PC-3 (cell line): ENCODE measurements around the gene TIMP2. TPM values are rescaled to one million over a fixed set of nuclear protein-coding genes. Genes with fewer than 3 reads are reported as not detected.

Experiments used
- ATAC-seq: fragments of 200-7000 bp; cut with Tn5 transposase; 2 replicates; pipeline ENCODE4 v1.9.1; 2020; ENCODE audit warnings: mild to moderate bottlenecking, moderate library complexity
- BruUV-seq: library from RNA; stranded (reverse); fragments of 400-500 nt; replicated peaks from 2 replicates; lab custom pipeline; 2021; lab: Mats Ljungman, UMichigan
- CTCF ChIA-PET: fragments of 300-600 bp; sonication (Branson Sonifier 250); formaldehyde crosslinking; loops from one replicate; lab custom pipeline; 2022; ENCODE audit warnings: antibody characterized with exemption; lab: Charles Lee
- POLR2A ChIA-PET: fragments of 300-600 bp; sonication (Branson Sonifier 250); formaldehyde crosslinking; loops from one replicate; lab custom pipeline; 2022; ENCODE audit warnings: antibody characterized with exemption; ENCODE audit not compliant: unreplicated experiment; lab: Charles Lee
- DNase-seq: peaks from one replicate; pipeline ENCODE4 v3.0.0-alpha.2; 2015
- H2AFZ ChIP-seq: fragments of 300-600 bp; sonication (generic); 2 replicates; pipeline ENCODE4 v1.6.0; 2016; ENCODE audit warnings: antibody characterized with exemption, low read length
- H3F3A ChIP-seq: fragments of 300-600 bp; sonication (generic); one replicate; pipeline ENCODE4 v1.6.0; 2017; ENCODE audit warnings: antibody characterized with exemption, low read length, control low read depth, mild to moderate bottlenecking; ENCODE audit not compliant: unreplicated experiment
- H3K27ac ChIP-seq: fragments of 300-600 bp; sonication (generic); 2 replicates; pipeline ENCODE4 v1.5.1; 2016; ENCODE audit warnings: mild to moderate bottlenecking, low read length
- H3K27me3 ChIP-seq: fragments of 300-600 bp; sonication (generic); 2 replicates; pipeline ENCODE4 v1.6.1; 2016; ENCODE audit warnings: low read length, mixed read lengths
- H3K36me3 ChIP-seq: fragments of 300-600 bp; sonication (generic); 2 replicates; pipeline ENCODE4 v1.6.1; 2016; ENCODE audit warnings: low read depth, mixed run types, low read length, mixed read lengths
- H3K4me1 ChIP-seq: fragments of 300-600 bp; sonication (generic); 2 replicates; pipeline ENCODE4 v1.5.1; 2016; ENCODE audit warnings: low read length; ENCODE audit not compliant: insufficient read depth
- H3K4me2 ChIP-seq: fragments of 300-600 bp; sonication (generic); 2 replicates; pipeline ENCODE4 v1.6.0; 2016; ENCODE audit warnings: low read length
- H3K4me3 ChIP-seq: fragments of 300-600 bp; sonication (generic); 2 replicates; pipeline ENCODE4 v1.5.1; 2016; ENCODE audit warnings: mild to moderate bottlenecking, low read length, mixed read lengths
- H3K79me2 ChIP-seq: fragments of 300-600 bp; sonication (generic); 2 replicates; pipeline ENCODE4 v1.6.1; 2017; ENCODE audit warnings: low read length, mixed read lengths
- H3K9ac ChIP-seq: fragments of 300-600 bp; sonication (generic); 2 replicates; pipeline ENCODE4 v1.6.0; 2016; ENCODE audit warnings: mild to moderate bottlenecking, low read length
- H3K9me2 ChIP-seq: fragments of 300-600 bp; sonication (generic); replicated peaks from 2 replicates; pipeline ENCODE4 v1.6.1; 2016; ENCODE audit warnings: mixed run types, low read length, mixed read lengths
- H3K9me3 ChIP-seq: fragments of 300-600 bp; sonication (generic); 2 replicates; pipeline ENCODE4 v1.6.1; 2016; ENCODE audit warnings: low read length, mixed read lengths
- H4K20me1 ChIP-seq: fragments of 300-600 bp; sonication (generic); 2 replicates; pipeline ENCODE4 v1.6.1; 2016; ENCODE audit warnings: low read length, mixed read lengths
- CTCF ChIP-seq: fragments of 300-600 bp; sonication (generic); conservative IDR thresholded peaks from 2 replicates; pipeline ENCODE4 v1.5.1; 2017; ENCODE audit warnings: antibody characterized with exemption, low read depth, mild to moderate bottlenecking, low read length
- EZH2 ChIP-seq: fragments of 300-600 bp; sonication (generic); IDR thresholded peaks from one replicate; pipeline ENCODE4 v1.6.1; 2017; ENCODE audit warnings: antibody characterized with exemption, mild to moderate bottlenecking, low read length; ENCODE audit not compliant: unreplicated experiment
- EZH2phosphoT487 ChIP-seq: fragments of 300-600 bp; sonication (generic); IDR thresholded peaks from 2 replicates; pipeline ENCODE4 v1.6.1; 2018; ENCODE audit warnings: mild to moderate bottlenecking, antibody characterized with exemption, low read length, borderline replicate concordance
- intact Hi-C: fragments of 100-400 bp; cut with micrococcal nuclease; formaldehyde crosslinking; loops from 2 replicates; pipeline ENCODE4 v1.9.0; 2023
- total RNA-seq: library from RNA; depleted of rRNA; stranded (reverse); fragments of >200 nt; gene quantifications from 2 replicates; pipeline ENCODE4 v1.2.3, GENCODE V29; 2014

The TIMP2 gene
- total RNA-seq, 1 experiment from 2014 or later = 60.1 TPM

GRCh38 chr17:78972507-78973105 is 47.4 kb upstream of the TIMP2 start:
- Histone ChIP-seq H3K4me3 (no peak overlapping the region), H3K4me2 (no peak overlapping the region), H3K9ac (no peak overlapping the region), H3K79me2 (no peaks in the 10 kb centered on the region), H3F3A (no peaks in the 10 kb centered on the region), H3K4me1 (peaks cover 8% of the 10 kb centered on the region), H3K36me3 (no peaks in the 10 kb centered on the region), H2AFZ (no peak overlapping the region), H3K27me3 (no peaks in the 10 kb centered on the region), H3K27ac (no peak overlapping the region), H3K9me2 (no peaks in the 10 kb centered on the region), H3K9me3 (no peaks in the 10 kb centered on the region), H4K20me1 (no peaks in the 10 kb centered on the region)
- CTCF ChIA-PET = no interaction called here
- no peak for DNase-seq
- POLR2A ChIA-PET = no interaction called here
- no peak for TF ChIP-seq EZH2
- TF ChIP-seq CTCF = no peak
- no peak for TF ChIP-seq EZH2phosphoT487
- BruUV-seq = no TSS peak
- intact Hi-C loops = loop anchor here (5.0 kb wide), 1 partner anchor 40 kb away; no protein-coding TSS in a partner anchor
- no peak for ATAC-seq

GRCh38 chr17:78971756-78972506 is 46.7 kb upstream of the TIMP2 start:
- POLR2A ChIA-PET = interaction anchor here (0.5 kb wide), 1 partner anchor 134 kb away, joined by 4 read pairs; no protein-coding TSS in a partner anchor
- peak overlapping the region; percentile 20 for H3K4me2 ChIP-seq
- H3K4me3 ChIP-seq = no peak overlapping the region
- intact Hi-C loops = loop anchor here (1.0 to 5.0 kb wide), 2 partner anchors 40 to 107 kb away; no protein-coding TSS in a partner anchor
- BruUV-seq = no TSS peak
- CTCF ChIA-PET = interaction anchor here (0.6 to 2.0 kb wide), 6 partner anchors 78 to 108 kb away, joined by 3 to 23 read pairs (median 4); no protein-coding TSS in a partner anchor
- no peaks in the 10 kb centered on the region for H4K20me1 ChIP-seq
- H3K79me2 ChIP-seq = no peaks in the 10 kb centered on the region
- H3K27me3 ChIP-seq = no peaks in the 10 kb centered on the region
- no peaks in the 10 kb centered on the region for H3K9me2 ChIP-seq
- TF ChIP-seq CTCF (no peak), EZH2 (no peak)
- H3K36me3 ChIP-seq = no peaks in the 10 kb centered on the region
- H3K9me3 ChIP-seq = no peaks in the 10 kb centered on the region
- no peak overlapping the region for H3K27ac ChIP-seq
- no peak overlapping the region for H3K9ac ChIP-seq
- DNase-seq = no peak
- ATAC-seq = no peak
- no peaks in the 10 kb centered on the region for H3F3A ChIP-seq
- peak overlapping the region; percentile 62 for H2AFZ ChIP-seq
- H3K4me1 ChIP-seq = peaks cover 8% of the 10 kb centered on the region
